ENCODE data around the gene HIP1R. TPM values are rescaled to one million over a fixed set of nuclear protein-coding genes. Genes with fewer than 3 reads are reported as not detected.
A peak's percentile ranks its signal among the peaks of the same experiment; 100 is the strongest.

The HIP1R gene
- total RNA-seq, 1 experiment from 2014 or later, result 44.6 TPM

- DNase-seq (ENCODE audit: unreplicated experiment), result no peak
- BruUV-seq (replicated peaks), result TSS peak; percentile 22
Observed at GRCh38 chr12:122893208-122894153, 58.2 kb downstream of the HIP1R start.

GRCh38 chr12:122894193-122895121 lies 59.2 kb downstream of the HIP1R start:
- POLR2A ChIA-PET, result interaction anchor here (0.6 to 14.8 kb wide), 20 partner anchors 8 to 494 kb away, joined by 3 to 240 read pairs (median 6); partner anchors contain the start of genes HIP1R, MPHOSPH9, MTRFR and OGFOD2
- no peaks in the 10 kb centered on the region for H3K27me3 Mint-ChIP-seq (ENCODE audit: insufficient read depth, unreplicated experiment)

More at GRCh38 chr12:122893208-122894153, 58.2 kb downstream of the HIP1R start:
- H3K36me3 Mint-ChIP-seq (ENCODE audit: insufficient read depth, unreplicated experiment), result peaks cover 18% of the 10 kb centered on the region
- H3K4me1 Mint-ChIP-seq (ENCODE audit: insufficient read depth, unreplicated experiment), result peaks cover 43% of the 10 kb centered on the region
- ChIA-PET CTCF (interaction anchor here (0.6 to 2.4 kb wide), 10 partner anchors 7 to 59 kb away, joined by 3 to 10 read pairs (median 4); no protein-coding TSS in a partner anchor), POLR2A (interaction anchor here (0.6 to 14.8 kb wide), 15 partner anchors 7 to 340 kb away, joined by 3 to 240 read pairs (median 6); partner anchors contain the start of genes MPHOSPH9, MTRFR and OGFOD2)
- intact Hi-C loops (cut with micrococcal nuclease), result loop anchor here (2.0 kb wide), 1 partner anchor 25 kb away; no protein-coding TSS in a partner anchor
- TF ChIP-seq CTCF (IDR thresholded peaks at IDR 0.05; ENCODE audit: unreplicated experiment), result no peak
- H3K27ac Mint-ChIP-seq (ENCODE audit: low read depth, unreplicated experiment), result peak overlapping the region; percentile 91
- H3K9me3 Mint-ChIP-seq (ENCODE audit: unreplicated experiment), result no peaks in the 10 kb centered on the region
- H3K27me3 Mint-ChIP-seq (ENCODE audit: insufficient read depth, unreplicated experiment), result no peaks in the 10 kb centered on the region
- peak overlapping the region; percentile 88 for H3K4me3 Mint-ChIP-seq (ENCODE audit: unreplicated experiment)

GRCh38 chr12:122895320-122895703 lies 60.1 kb downstream of the HIP1R start:
- peaks cover 41% of the 10 kb centered on the region for H3K4me1 Mint-ChIP-seq (ENCODE audit: insufficient read depth, unreplicated experiment)

More at GRCh38 chr12:122894193-122895121, 59.2 kb downstream of the HIP1R start:
- BruUV-seq (replicated peaks), result TSS peak; percentile 69
- Mint-ChIP-seq H3K27ac (ENCODE audit: low read depth, unreplicated experiment) (peak overlapping the region; percentile 91), H3K4me3 (ENCODE audit: unreplicated experiment) (peak overlapping the region; percentile 88), H3K9me3 (ENCODE audit: unreplicated experiment) (no peaks in the 10 kb centered on the region), H3K36me3 (ENCODE audit: insufficient read depth, unreplicated experiment) (peaks cover 13% of the 10 kb centered on the region), H3K4me1 (ENCODE audit: insufficient read depth, unreplicated experiment) (peaks cover 41% of the 10 kb centered on the region)
- peak; percentile 65 for DNase-seq (ENCODE audit: unreplicated experiment)
- no peak for TF ChIP-seq CTCF (IDR thresholded peaks at IDR 0.05; ENCODE audit: unreplicated experiment)
- CTCF ChIA-PET, result interaction anchor here (0.6 to 2.1 kb wide), 11 partner anchors 8 to 58 kb away, joined by 3 to 9 read pairs (median 4); no protein-coding TSS in a partner anchor
- intact Hi-C loops (cut with micrococcal nuclease), result loop anchor here (2.0 kb wide), 1 partner anchor 26 kb away; no protein-coding TSS in a partner anchor

More at GRCh38 chr12:122895320-122895703, 60.1 kb downstream of the HIP1R start:
- Mint-ChIP-seq H3K27ac (ENCODE audit: low read depth, unreplicated experiment) (peak overlapping the region; percentile 91), H3K27me3 (ENCODE audit: insufficient read depth, unreplicated experiment) (no peaks in the 10 kb centered on the region), H3K4me3 (ENCODE audit: unreplicated experiment) (peak overlapping the region; percentile 88), H3K9me3 (ENCODE audit: unreplicated experiment) (no peaks in the 10 kb centered on the region), H3K36me3 (ENCODE audit: insufficient read depth, unreplicated experiment) (peaks cover 11% of the 10 kb centered on the region)
- intact Hi-C loops (cut with micrococcal nuclease), result loop anchor here (2.0 kb wide), 1 partner anchor 27 kb away; no protein-coding TSS in a partner anchor
- CTCF ChIA-PET, result interaction anchor here (0.6 to 2.1 kb wide), 4 partner anchors 13 to 343 kb away, joined by 3 to 9 read pairs (median 4); no protein-coding TSS in a partner anchor
- no peak for TF ChIP-seq CTCF (IDR thresholded peaks at IDR 0.05; ENCODE audit: unreplicated experiment)
- no TSS peak for BruUV-seq (replicated peaks)
- POLR2A ChIA-PET, result interaction anchor here (0.6 to 14.8 kb wide), 16 partner anchors 9 to 495 kb away, joined by 3 to 240 read pairs (median 6); partner anchors contain the start of genes HIP1R, MPHOSPH9, MTRFR and OGFOD2
- DNase-seq (ENCODE audit: unreplicated experiment), result no peak

Measured in MCF 10A (cell line).